Endothelial cell of umbilical vein (primary cell): ENCODE results near the gene SMCO3.

Experiments used
- EZH2 ChIP-seq: IDR thresholded peaks from 2 replicates; pipeline ENCODE4 v1.6.1; 2012; ENCODE audit warnings: borderline replicate concordance, low read depth, mild to moderate bottlenecking, moderate library complexity, low read length, inconsistent platforms; ENCODE audit not compliant: severe bottlenecking
- FOS ChIP-seq: IDR thresholded peaks from 2 replicates; pipeline ENCODE4 v1.6.1; 2011; ENCODE audit warnings: mild to moderate bottlenecking, low read length, moderate library complexity, borderline replicate concordance; ENCODE audit not compliant: insufficient read depth
- GATA2 ChIP-seq: IDR thresholded peaks from 2 replicates; pipeline ENCODE4 v1.7.0; 2011; ENCODE audit warnings: low read depth, mild to moderate bottlenecking, moderate library complexity, mixed read lengths, low read length; ENCODE audit not compliant: insufficient read length, insufficient read depth
- JUN ChIP-seq: IDR thresholded peaks from 2 replicates; pipeline ENCODE4 v1.6.1; 2011; ENCODE audit warnings: borderline replicate concordance, low read depth; ENCODE audit not compliant: insufficient read length, insufficient read depth
- POLR2A ChIP-seq: IDR thresholded peaks from 2 replicates; pipeline ENCODE4 v1.6.1; 2012; ENCODE audit warnings: low read depth, mild to moderate bottlenecking, control low read depth, low read length
- POLR2AphosphoS5 ChIP-seq: IDR thresholded peaks from 2 replicates; pipeline ENCODE4 v1.6.1; 2012; ENCODE audit warnings: low read depth, mild to moderate bottlenecking, control low read depth, low read length, moderate library complexity; ENCODE audit not compliant: insufficient read depth
- TF ChIP-seq, protein P1 (sequence below), 2 donors: IDR thresholded peaks; 1 replicate in 1 of 2; 2 replicates in 1 of 2; pipeline ENCODE4 v1.5.1; 2011; ENCODE audit warnings: low read length in 2 of 2, mild to moderate bottlenecking in 2 of 2, moderate library complexity in 2 of 2, control low read depth in 1 of 2, inconsistent platforms in 1 of 2, low read depth in 1 of 2; ENCODE audit not compliant: insufficient read depth in 1 of 2; ENCODE audit errors: extremely low read depth in 1 of 2
- TF ChIP-seq, protein P2 (sequence below): IDR thresholded peaks from 2 replicates; pipeline ENCODE4 v1.6.1; 2011; ENCODE audit not compliant: insufficient read depth, insufficient read length

GRCh38 chr12:14842315-14842714 is 28.3 kb upstream of the SMCO3 start:
- TF ChIP-seq, protein P1, sequence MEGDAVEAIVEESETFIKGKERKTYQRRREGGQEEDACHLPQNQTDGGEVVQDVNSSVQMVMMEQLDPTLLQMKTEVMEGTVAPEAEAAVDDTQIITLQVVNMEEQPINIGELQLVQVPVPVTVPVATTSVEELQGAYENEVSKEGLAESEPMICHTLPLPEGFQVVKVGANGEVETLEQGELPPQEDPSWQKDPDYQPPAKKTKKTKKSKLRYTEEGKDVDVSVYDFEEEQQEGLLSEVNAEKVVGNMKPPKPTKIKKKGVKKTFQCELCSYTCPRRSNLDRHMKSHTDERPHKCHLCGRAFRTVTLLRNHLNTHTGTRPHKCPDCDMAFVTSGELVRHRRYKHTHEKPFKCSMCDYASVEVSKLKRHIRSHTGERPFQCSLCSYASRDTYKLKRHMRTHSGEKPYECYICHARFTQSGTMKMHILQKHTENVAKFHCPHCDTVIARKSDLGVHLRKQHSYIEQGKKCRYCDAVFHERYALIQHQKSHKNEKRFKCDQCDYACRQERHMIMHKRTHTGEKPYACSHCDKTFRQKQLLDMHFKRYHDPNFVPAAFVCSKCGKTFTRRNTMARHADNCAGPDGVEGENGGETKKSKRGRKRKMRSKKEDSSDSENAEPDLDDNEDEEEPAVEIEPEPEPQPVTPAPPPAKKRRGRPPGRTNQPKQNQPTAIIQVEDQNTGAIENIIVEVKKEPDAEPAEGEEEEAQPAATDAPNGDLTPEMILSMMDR (IDR thresholded peaks at IDR 0.05; ENCODE audit: extremely low read depth in 1 of 2, insufficient read depth in 1 of 2, low read depth in 1 of 2, low read length in 2 of 2), result no peak
- TF ChIP-seq, protein P2, sequence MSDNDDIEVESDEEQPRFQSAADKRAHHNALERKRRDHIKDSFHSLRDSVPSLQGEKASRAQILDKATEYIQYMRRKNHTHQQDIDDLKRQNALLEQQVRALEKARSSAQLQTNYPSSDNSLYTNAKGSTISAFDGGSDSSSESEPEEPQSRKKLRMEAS, result no peak
- TF ChIP-seq POLR2A (no peak), EZH2 (no peak), POLR2AphosphoS5 (no peak), JUN (no peak), FOS (no peak), GATA2 (no peak)
